Mesendoderm (in vitro differentiated cells): ENCODE results near the gene HLA-DMB.

Experiments used
- DNase-seq: peaks from one replicate; pipeline ENCODE4 v3.0.0; 2013
- H2AK5ac ChIP-seq: 2 replicates; pipeline ENCODE4 v1.6.1; 2013; ENCODE audit warnings: low read length, inconsistent platforms
- H2BK120ac ChIP-seq: 2 replicates; pipeline ENCODE4 v1.6.1; 2013; ENCODE audit warnings: low read depth, mild to moderate bottlenecking, low read length, moderate library complexity, mixed read lengths
- H2BK15ac ChIP-seq: replicated peaks from 2 replicates; pipeline ENCODE4 v1.6.1; 2013; ENCODE audit warnings: low read depth, mild to moderate bottlenecking, moderate library complexity
- H2BK5ac ChIP-seq: 2 replicates; pipeline ENCODE4 v1.6.1; 2013; ENCODE audit warnings: low read length, inconsistent platforms
- H3K18ac ChIP-seq: 2 replicates; pipeline ENCODE4 v1.6.1; 2013; ENCODE audit warnings: mild to moderate bottlenecking, low read length, mixed read lengths
- H3K23ac ChIP-seq: one replicate; pipeline ENCODE4 v1.6.1; 2013; ENCODE audit warnings: low read length
- H3K27ac ChIP-seq: 2 replicates; pipeline ENCODE4 v1.5.1; 2013; ENCODE audit warnings: low read depth, mild to moderate bottlenecking, inconsistent platforms, low read length, moderate library complexity
- H3K27me3 ChIP-seq: 2 replicates; pipeline ENCODE4 v1.6.1; 2013; ENCODE audit warnings: low read length, control low read depth, mild to moderate bottlenecking, inconsistent platforms; ENCODE audit not compliant: insufficient read depth, poor library complexity
- H3K36me3 ChIP-seq: 2 replicates; pipeline ENCODE4 v1.6.1; 2013; ENCODE audit warnings: low read length, inconsistent platforms; ENCODE audit not compliant: control insufficient read depth, insufficient read depth
- H3K4ac ChIP-seq: one replicate; pipeline ENCODE4 v1.6.1; 2013; ENCODE audit warnings: low read depth, mild to moderate bottlenecking, low read length, moderate library complexity
- H3K4me1 ChIP-seq: 2 replicates; pipeline ENCODE4 v1.6.1; 2013; ENCODE audit warnings: low read depth, low read length, inconsistent platforms; ENCODE audit not compliant: control insufficient read depth
- H3K4me2 ChIP-seq: 2 replicates; pipeline ENCODE4 v1.6.1; 2013; ENCODE audit warnings: low read length
- H3K4me3 ChIP-seq: 2 replicates; pipeline ENCODE4 v1.5.1; 2013; ENCODE audit warnings: mild to moderate bottlenecking, low read length
- H3K56ac ChIP-seq: one replicate; pipeline ENCODE4 v1.6.1; 2013; ENCODE audit warnings: low read length
- H3K79me1 ChIP-seq: 2 replicates; pipeline ENCODE4 v1.6.1; 2013; ENCODE audit warnings: low read length, inconsistent platforms
- H3K79me2 ChIP-seq: 2 replicates; pipeline ENCODE4 v1.6.1; 2013; ENCODE audit warnings: mild to moderate bottlenecking, low read length; ENCODE audit not compliant: control insufficient read depth, insufficient read depth
- H3K9ac ChIP-seq: 2 replicates; pipeline ENCODE4 v1.6.1; 2013; ENCODE audit warnings: low read length, inconsistent platforms
- H4K5ac ChIP-seq: one replicate; pipeline ENCODE4 v1.6.1; 2013; ENCODE audit warnings: low read length
- H4K8ac ChIP-seq: one replicate; pipeline ENCODE4 v1.6.1; 2013; ENCODE audit warnings: low read depth, mild to moderate bottlenecking, control low read depth, low read length, moderate library complexity
- WGBS: extraction: QIAGEN DNeasy Blood & Tissue Kit; methylation state at CpG from one replicate; pipeline ENCODE4 v1.1.7; 2013; ENCODE audit warnings: low lambda C conversion rate, missing lambda C conversion rate; ENCODE audit not compliant: insufficient coverage; ENCODE audit errors: extremely low coverage; 5-methylcytosine and 5-hydroxymethylcytosine counted together

Gene HLA-DMB

DNA sequence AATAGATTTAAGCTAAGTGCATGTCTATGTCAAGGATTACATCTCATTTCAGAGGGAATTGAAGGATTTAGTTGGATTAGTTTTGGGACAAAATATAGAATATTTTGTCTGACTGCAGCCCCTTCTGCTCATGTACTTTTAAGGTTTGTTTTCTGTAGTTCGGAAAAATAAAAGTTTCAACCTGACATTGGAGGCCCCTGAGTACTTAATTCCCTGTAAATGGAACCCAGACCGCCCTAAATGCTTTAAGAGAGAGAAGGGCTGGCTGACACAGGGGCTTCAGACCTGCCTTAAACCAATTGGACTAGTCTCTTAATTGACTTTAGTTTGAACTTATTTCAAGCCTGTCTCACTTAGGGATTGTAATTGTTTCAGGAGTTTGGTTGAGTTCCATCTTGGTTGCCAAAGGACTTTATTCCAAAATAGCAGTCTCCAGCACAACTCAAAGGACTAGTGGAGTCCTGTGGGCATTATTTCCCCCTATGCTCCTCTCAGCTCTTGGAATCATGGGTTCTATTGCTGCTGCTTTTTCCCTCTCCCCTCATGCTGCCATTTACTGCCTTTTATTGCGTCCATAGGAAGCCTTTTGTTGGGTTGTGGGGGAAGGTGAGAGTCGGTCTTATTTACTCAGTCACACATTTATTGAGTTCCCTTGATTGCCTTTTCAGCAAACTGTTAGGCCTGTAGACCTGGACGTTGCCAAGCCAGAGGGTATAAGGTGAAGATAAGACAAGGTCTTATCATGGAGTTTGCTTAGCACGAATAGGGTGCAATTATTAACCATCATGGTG lies 42.1 kb upstream of the HLA-DMB start:
- peak; percentile 37 for DNase-seq
- Histone ChIP-seq H3K4me2 (no peak overlapping the region), H2BK5ac (no peak overlapping the region), H3K36me3 (peaks cover 23% of the 10 kb centered on the region), H3K79me2 (peaks cover 13% of the 10 kb centered on the region), H3K18ac (no peak overlapping the region), H3K4me3 (no peak overlapping the region), H3K4ac (no peak overlapping the region), H2AK5ac (no peak overlapping the region), H3K9ac (no peak overlapping the region), H3K27me3 (no peaks in the 10 kb centered on the region), H3K79me1 (peaks cover 9% of the 10 kb centered on the region), H3K23ac (no peak overlapping the region), H2BK15ac (no peak overlapping the region), H4K5ac (no peak overlapping the region), H3K27ac (no peak overlapping the region), H4K8ac (no peak overlapping the region), H2BK120ac (no peak overlapping the region), H3K56ac (no peak overlapping the region), H3K4me1 (no peaks in the 10 kb centered on the region)
- WGBS: no CpG with 5 or more reads among the region's 6 CpGs

DNA sequence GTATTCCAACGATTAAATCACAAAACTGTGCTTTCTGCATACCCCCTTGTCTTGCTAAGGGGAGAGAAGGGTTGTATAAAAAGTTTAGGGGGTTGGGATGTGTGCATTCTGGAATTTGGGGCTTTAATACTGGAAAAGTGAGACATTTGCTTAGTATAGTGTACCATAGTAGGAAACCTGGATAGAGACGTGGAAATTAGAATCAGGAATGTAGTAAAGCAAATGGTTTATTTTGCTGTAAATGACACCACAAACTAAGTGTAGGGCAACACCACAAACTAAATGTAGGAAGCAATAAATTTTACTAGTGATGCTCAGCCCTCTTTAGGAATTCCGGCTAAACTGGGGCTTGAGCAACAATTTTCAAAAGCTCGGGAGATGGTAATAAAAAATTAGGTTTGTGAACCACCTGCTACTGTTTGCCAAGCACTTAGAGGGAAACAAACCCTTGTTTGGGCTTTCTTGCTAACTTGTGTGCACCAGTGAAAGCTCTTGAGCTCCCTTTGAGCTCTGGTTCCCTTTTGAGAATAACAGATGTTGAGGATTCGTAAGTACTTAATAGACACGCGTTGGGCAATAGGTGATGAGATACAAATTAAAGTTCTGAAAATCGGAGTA lies 41.4 kb upstream of the HLA-DMB start:
- Histone ChIP-seq H3K79me1 (peaks cover 14% of the 10 kb centered on the region), H3K4me1 (no peaks in the 10 kb centered on the region), H3K79me2 (peaks cover 20% of the 10 kb centered on the region), H3K9ac (no peak overlapping the region), H2BK15ac (no peak overlapping the region), H3K27me3 (no peaks in the 10 kb centered on the region), H3K4me2 (no peak overlapping the region), H3K18ac (no peak overlapping the region), H2AK5ac (no peak overlapping the region), H3K27ac (no peak overlapping the region), H3K36me3 (peaks cover 29% of the 10 kb centered on the region), H3K4me3 (no peak overlapping the region), H4K5ac (no peak overlapping the region), H3K56ac (no peak overlapping the region), H3K23ac (no peak overlapping the region), H4K8ac (no peak overlapping the region), H2BK5ac (no peak overlapping the region), H3K4ac (no peak overlapping the region), H2BK120ac (no peak overlapping the region)
- no peak for DNase-seq
- no CpG with 5 or more reads among the region's 8 CpGs for WGBS

DNA sequence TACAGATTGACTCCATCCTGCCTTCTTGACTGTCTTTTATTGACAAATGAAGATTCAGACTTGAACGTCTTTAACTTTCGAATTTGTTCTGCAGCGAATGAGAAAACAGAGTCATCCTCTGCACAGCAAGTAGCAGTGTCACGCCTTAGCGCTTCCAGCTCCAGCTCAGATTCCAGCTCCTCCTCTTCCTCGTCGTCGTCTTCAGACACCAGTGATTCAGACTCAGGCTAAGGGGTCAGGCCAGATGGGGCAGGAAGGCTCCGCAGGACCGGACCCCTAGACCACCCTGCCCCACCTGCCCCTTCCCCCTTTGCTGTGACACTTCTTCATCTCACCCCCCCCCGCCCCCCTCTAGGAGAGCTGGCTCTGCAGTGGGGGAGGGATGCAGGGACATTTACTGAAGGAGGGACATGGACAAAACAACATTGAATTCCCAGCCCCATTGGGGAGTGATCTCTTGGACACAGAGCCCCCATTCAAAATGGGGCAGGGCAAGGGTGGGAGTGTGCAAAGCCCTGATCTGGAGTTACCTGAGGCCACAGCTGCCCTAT lies 39.7 kb upstream of the HLA-DMB start:
- WGBS: no CpG with 5 or more reads among the region's 11 CpGs
- peaks cover 43% of the 10 kb centered on the region for H3K36me3 ChIP-seq
- no peak overlapping the region for H3K23ac ChIP-seq
- H4K8ac ChIP-seq: no peak overlapping the region
- H2BK5ac ChIP-seq: no peak overlapping the region
- no peak overlapping the region for H2BK120ac ChIP-seq
- no peak for DNase-seq
- no peak overlapping the region for H2BK15ac ChIP-seq
- peaks cover 37% of the 10 kb centered on the region for H3K79me2 ChIP-seq
- H3K4me3 ChIP-seq: no peak overlapping the region
- H4K5ac ChIP-seq: no peak overlapping the region
- H2AK5ac ChIP-seq: no peak overlapping the region
- H3K56ac ChIP-seq: no peak overlapping the region
- H3K4me2 ChIP-seq: no peak overlapping the region
- no peak overlapping the region for H3K9ac ChIP-seq
- H3K27me3 ChIP-seq: no peaks in the 10 kb centered on the region
- peaks cover 22% of the 10 kb centered on the region for H3K79me1 ChIP-seq
- no peak overlapping the region for H3K27ac ChIP-seq
- H3K18ac ChIP-seq: no peak overlapping the region
- H3K4ac ChIP-seq: no peak overlapping the region
- no peaks in the 10 kb centered on the region for H3K4me1 ChIP-seq

DNA sequence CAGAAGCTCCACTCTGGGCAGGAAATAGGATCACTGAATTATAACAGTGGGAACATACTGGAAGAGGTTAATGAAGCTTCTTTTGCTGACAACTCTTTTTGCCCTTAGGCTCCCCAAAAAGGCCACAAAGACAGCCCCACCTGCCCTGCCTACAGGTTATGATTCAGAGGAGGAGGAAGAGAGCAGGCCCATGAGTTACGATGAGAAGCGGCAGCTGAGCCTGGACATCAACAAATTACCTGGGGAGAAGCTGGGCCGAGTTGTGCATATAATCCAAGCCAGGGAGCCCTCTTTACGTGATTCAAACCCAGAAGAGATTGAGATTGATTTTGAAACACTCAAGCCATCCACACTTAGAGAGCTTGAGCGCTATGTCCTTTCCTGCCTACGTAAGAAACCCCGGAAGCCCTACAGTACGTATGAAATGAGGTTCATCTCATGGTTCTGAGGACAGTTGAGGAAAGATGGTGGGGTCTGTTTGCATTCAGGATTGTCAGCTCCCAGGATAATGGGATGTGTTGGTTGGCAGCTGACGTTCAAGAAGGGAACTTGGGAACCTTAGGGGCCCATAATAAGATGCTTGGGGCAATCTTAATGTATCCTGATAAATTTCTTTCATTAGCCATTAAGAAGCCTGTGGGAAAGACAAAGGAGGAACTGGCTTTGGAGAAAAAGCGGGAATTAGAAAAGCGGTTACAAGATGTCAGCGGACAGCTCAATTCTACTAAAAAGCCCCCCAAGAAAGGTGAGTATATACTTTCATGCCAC lies 39.1 kb upstream of the HLA-DMB start:
- Histone ChIP-seq H2BK120ac (no peak overlapping the region), H3K27ac (no peak overlapping the region), H2BK15ac (no peak overlapping the region), H3K79me1 (peaks cover 22% of the 10 kb centered on the region), H3K9ac (no peak overlapping the region), H2BK5ac (no peak overlapping the region), H3K79me2 (peaks cover 43% of the 10 kb centered on the region), H3K4me3 (no peak overlapping the region), H4K8ac (no peak overlapping the region), H3K23ac (no peak overlapping the region), H3K27me3 (no peaks in the 10 kb centered on the region), H4K5ac (no peak overlapping the region), H3K18ac (no peak overlapping the region), H2AK5ac (no peak overlapping the region), H3K56ac (no peak overlapping the region), H3K4me1 (no peaks in the 10 kb centered on the region), H3K4ac (no peak overlapping the region), H3K4me2 (no peak overlapping the region), H3K36me3 (peaks cover 45% of the 10 kb centered on the region)
- no peak for DNase-seq
- no CpG with 5 or more reads among the region's 12 CpGs for WGBS

DNA sequence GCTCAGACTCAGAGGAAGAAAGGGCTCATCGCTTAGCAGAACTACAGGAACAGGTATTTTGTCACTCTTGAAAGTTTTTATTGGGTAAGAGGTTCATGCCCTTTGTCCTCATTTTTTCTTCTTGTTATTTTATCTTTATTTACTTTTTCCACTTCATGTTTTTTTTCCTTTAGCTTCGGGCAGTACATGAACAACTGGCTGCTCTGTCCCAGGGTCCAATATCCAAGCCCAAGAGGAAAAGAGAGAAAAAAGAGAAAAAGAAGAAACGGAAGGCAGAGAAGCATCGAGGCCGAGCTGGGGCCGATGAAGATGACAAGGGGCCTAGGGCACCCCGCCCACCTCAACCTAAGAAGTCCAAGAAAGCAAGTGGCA lies 37.1 kb upstream of the HLA-DMB start:
- Histone ChIP-seq H3K4me3 (no peak overlapping the region), H4K5ac (no peak overlapping the region), H2AK5ac (no peak overlapping the region), H3K56ac (no peak overlapping the region), H3K27ac (no peak overlapping the region), H3K79me1 (peaks cover 22% of the 10 kb centered on the region), H3K23ac (peak overlapping the region; percentile 29), H3K36me3 (peaks cover 57% of the 10 kb centered on the region), H3K79me2 (peaks cover 63% of the 10 kb centered on the region), H3K4ac (no peak overlapping the region), H2BK15ac (no peak overlapping the region), H3K9ac (no peak overlapping the region), H2BK120ac (no peak overlapping the region), H3K4me2 (no peak overlapping the region), H3K27me3 (no peaks in the 10 kb centered on the region), H3K4me1 (no peaks in the 10 kb centered on the region), H4K8ac (no peak overlapping the region), H3K18ac (no peak overlapping the region), H2BK5ac (no peak overlapping the region)
- no peak for DNase-seq
- WGBS: no CpG with 5 or more reads among the region's 7 CpGs
